Endothelial cell of umbilical vein (primary cell): ENCODE data around the gene ATP6V1B1. TPM values are rescaled to one million over a fixed set of nuclear protein-coding genes. Genes with fewer than 3 reads are reported as not detected.

ENCODE experiments used
- BruUV-seq: library from RNA; stranded (reverse); fragments of 400-500 nt; replicated peaks from 2 replicates; lab custom pipeline; 2021; lab: Mats Ljungman, UMichigan
- CTCF ChIA-PET: fragments of 300-600, 350-600 bp; sonication (Branson Sonifier 250); formaldehyde crosslinking; loops from one replicate; lab custom pipeline; 2021; ENCODE audit warnings: antibody characterized with exemption, inconsistent platforms; lab: Charles Lee
- POLR2A ChIA-PET: fragments of 300-600, 350-600 bp; sonication (Branson Sonifier 250); formaldehyde crosslinking; loops from one replicate; lab custom pipeline; 2021; ENCODE audit warnings: antibody characterized with exemption, inconsistent platforms; lab: Charles Lee
- DNase-seq: peaks from one replicate; pipeline ENCODE4 v3.0.0-alpha.2; 2011; ENCODE audit warnings: low read depth, low spot score
- FAIRE-seq: peaks from 2 replicates; lab custom pipeline; 2011; peaks lifted over from hg19 to GRCh38; lab: Jason Lieb, UNC
- H2AFZ ChIP-seq: 2 replicates; pipeline ENCODE4 v1.6.0; 2012; ENCODE audit warnings: low read depth, low read length, control low read depth, inconsistent platforms
- H3K27ac ChIP-seq: 2 replicates; pipeline ENCODE4 v1.5.1; 2011; ENCODE audit warnings: low read depth, mild to moderate bottlenecking, control low read depth, low read length, moderate library complexity; ENCODE audit not compliant: insufficient read depth
- H3K27me3 ChIP-seq, 2 experiments: 2 replicates each; pipeline versions ENCODE4 v1.6.0 to v1.6.1; 2011; ENCODE audit warnings: low read length in 2 of 2, mixed read lengths in 1 of 2; ENCODE audit not compliant: control insufficient read depth in 2 of 2, insufficient read depth in 2 of 2
- H3K36me3 ChIP-seq, 2 experiments: 2 replicates in 1 of 2; 3 replicates in 1 of 2; pipeline ENCODE4 v1.5.1; 2011; ENCODE audit warnings: low read length in 2 of 2, mild to moderate bottlenecking in 1 of 2, moderate library complexity in 1 of 2; ENCODE audit not compliant: control insufficient read depth in 2 of 2, insufficient read depth in 2 of 2; ENCODE audit errors: extremely low read depth in 1 of 2
- H3K4me1 ChIP-seq: 3 replicates; pipeline ENCODE4 v1.5.1; 2011; ENCODE audit warnings: mild to moderate bottlenecking, low read length; ENCODE audit not compliant: control insufficient read depth, insufficient read depth; ENCODE audit errors: extremely low read depth
- H3K4me2 ChIP-seq: 2 replicates; pipeline ENCODE4 v1.6.1; 2011; ENCODE audit warnings: low read length, control low read depth, mixed read lengths; ENCODE audit not compliant: insufficient read depth
- H3K4me3 ChIP-seq, 3 experiments: fragments of 200-600 bp in 1 of 3; sonication (generic), shearing (Covaris generic) in 1 of 3; replicated peaks in 1 of 3; 2 replicates each; pipeline ENCODE4 v1.5.1; 2011 to 2016; ENCODE audit warnings: control low read depth in 3 of 3, low read length in 3 of 3, mild to moderate bottlenecking in 2 of 3, inconsistent platforms in 1 of 3, low read depth in 1 of 3, moderate library complexity in 1 of 3; ENCODE audit not compliant: insufficient read depth in 1 of 3
- H3K79me2 ChIP-seq: 2 replicates; pipeline ENCODE4 v1.6.0; 2012; ENCODE audit warnings: low read length, inconsistent platforms; ENCODE audit not compliant: control insufficient read depth, insufficient read depth
- H3K9ac ChIP-seq: replicated peaks from 2 replicates; pipeline ENCODE3; 2011; ENCODE audit warnings: low read length, control low read depth; ENCODE audit not compliant: insufficient read depth; ENCODE audit errors: extremely low read depth
- H3K9me1 ChIP-seq: replicated peaks from 3 replicates; pipeline ENCODE4 v1.6.0; 2011; ENCODE audit warnings: mild to moderate bottlenecking, low read length; ENCODE audit not compliant: control insufficient read depth, insufficient read depth; ENCODE audit errors: extremely low read depth
- H3K9me3 ChIP-seq: replicated peaks from 2 replicates; pipeline ENCODE4 v1.5.1; 2012; ENCODE audit warnings: low read length, inconsistent platforms; ENCODE audit not compliant: control insufficient read depth, insufficient read depth
- H4K20me1 ChIP-seq: replicated peaks from 2 replicates; pipeline ENCODE3; 2011; ENCODE audit warnings: mild to moderate bottlenecking, low read length; ENCODE audit not compliant: control insufficient read depth, insufficient read depth; ENCODE audit errors: extremely low read depth
- CTCF ChIP-seq, 2 donors: IDR thresholded peaks; 1 replicate in 1 of 2; 2 replicates in 1 of 2; pipeline ENCODE4 v1.5.1; 2011; ENCODE audit warnings: low read length in 2 of 2, mild to moderate bottlenecking in 2 of 2, moderate library complexity in 2 of 2, control low read depth in 1 of 2, inconsistent platforms in 1 of 2, low read depth in 1 of 2; ENCODE audit not compliant: insufficient read depth in 1 of 2; ENCODE audit errors: extremely low read depth in 1 of 2
- EZH2 ChIP-seq: IDR thresholded peaks from 2 replicates; pipeline ENCODE4 v1.6.1; 2012; ENCODE audit warnings: borderline replicate concordance, low read depth, mild to moderate bottlenecking, moderate library complexity, low read length, inconsistent platforms; ENCODE audit not compliant: severe bottlenecking
- FOS ChIP-seq: IDR thresholded peaks from 2 replicates; pipeline ENCODE4 v1.6.1; 2011; ENCODE audit warnings: mild to moderate bottlenecking, low read length, moderate library complexity, borderline replicate concordance; ENCODE audit not compliant: insufficient read depth
- GATA2 ChIP-seq: IDR thresholded peaks from 2 replicates; pipeline ENCODE4 v1.7.0; 2011; ENCODE audit warnings: low read depth, mild to moderate bottlenecking, moderate library complexity, mixed read lengths, low read length; ENCODE audit not compliant: insufficient read length, insufficient read depth
- JUN ChIP-seq: IDR thresholded peaks from 2 replicates; pipeline ENCODE4 v1.6.1; 2011; ENCODE audit warnings: borderline replicate concordance, low read depth; ENCODE audit not compliant: insufficient read length, insufficient read depth
- MYC ChIP-seq: IDR thresholded peaks from one replicate; pipeline ENCODE4 v1.6.1; 2011; ENCODE audit warnings: mild to moderate bottlenecking, low read depth, low read length
- POLR2A ChIP-seq: IDR thresholded peaks from 2 replicates; pipeline ENCODE4 v1.6.1; 2012; ENCODE audit warnings: low read depth, mild to moderate bottlenecking, control low read depth, low read length
- POLR2AphosphoS5 ChIP-seq: IDR thresholded peaks from 2 replicates; pipeline ENCODE4 v1.6.1; 2012; ENCODE audit warnings: low read depth, mild to moderate bottlenecking, control low read depth, low read length, moderate library complexity; ENCODE audit not compliant: insufficient read depth
- dilution Hi-C: fragments of 300-500 bp; cut with MboI; formaldehyde crosslinking; loops from one replicate; pipeline ENCODE4 v1.15.0; 2019; ENCODE audit warnings: low sequenced_read_pairs; ENCODE audit not compliant: extremely low pct_ligation_motif_present
- intact Hi-C: fragments of 100-400 bp; cut with micrococcal nuclease; formaldehyde crosslinking; loops from one replicate; pipeline ENCODE4 v1.10.0; 2022
- polyA plus RNA-seq, 4 experiments: library from polyadenylated mRNA; depleted of rRNA in 3 of 4; stranded (reverse) in 3 of 4; unstranded in 1 of 4; fragments of >200 nt; gene quantifications; 2 replicates each; pipeline versions ENCODE4 v1.2.1 to v1.2.3, GENCODE V29; 2011 to 2012; ENCODE audit warnings: missing spikeins in 1 of 4
- total RNA-seq: library from RNA; stranded (reverse); gene quantifications from 2 replicates; pipeline ENCODE4 v1.2.3, GENCODE V29; 2021
- TF ChIP-seq, protein P1 (sequence below): IDR thresholded peaks from 2 replicates; pipeline ENCODE4 v1.6.1; 2011; ENCODE audit not compliant: insufficient read depth, insufficient read length

Gene ATP6V1B1
- total and polyA plus RNA-seq, 2 donors (not counting 3 experiments of a cell fraction or from before 2014, with no cell fraction given) = 0.77 TPM; not detected in 1

DNA sequence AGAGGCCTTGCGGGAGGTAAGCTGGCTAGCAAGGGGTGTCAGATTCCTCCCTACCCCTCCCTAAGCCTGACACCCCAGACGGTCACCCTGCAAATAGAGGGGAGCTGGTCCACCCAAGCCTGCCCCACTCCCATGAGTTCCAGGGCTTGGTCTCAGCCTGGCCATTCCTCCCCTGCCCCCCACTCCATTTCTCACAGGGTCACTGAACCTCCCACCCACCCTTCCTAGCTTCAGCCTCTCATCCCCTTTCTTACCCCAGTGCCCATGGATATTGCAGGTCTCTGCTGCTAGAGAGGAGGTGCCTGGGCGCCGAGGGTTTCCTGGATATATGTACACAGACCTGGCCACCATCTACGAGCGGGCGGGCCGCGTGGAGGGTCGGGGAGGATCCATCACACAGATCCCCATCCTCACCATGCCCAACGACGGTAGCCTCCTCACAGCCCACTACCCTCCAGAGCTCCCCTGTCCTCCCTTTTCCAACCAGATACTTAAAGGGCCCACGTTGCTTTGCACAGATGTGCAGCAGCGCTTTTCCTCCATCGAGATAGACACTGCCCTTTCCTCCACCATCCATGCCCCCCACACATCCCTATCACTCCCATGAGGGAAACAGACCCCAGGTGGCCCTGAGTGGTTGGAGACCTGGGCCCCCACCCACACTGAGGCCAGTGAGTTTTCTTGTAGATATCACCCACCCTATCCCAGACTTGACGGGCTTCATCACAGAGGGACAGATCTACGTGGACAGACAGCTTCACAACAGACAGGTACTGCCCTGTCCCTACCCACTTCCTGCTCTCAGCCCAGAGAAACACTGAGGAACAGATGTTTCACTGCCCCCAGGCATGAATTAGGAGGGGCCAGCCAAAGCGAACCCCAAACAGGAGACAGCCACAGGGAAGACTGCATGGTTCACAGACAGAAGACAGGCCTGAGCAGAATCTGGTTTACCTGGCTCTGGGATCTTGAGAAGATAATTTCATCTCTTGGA is 27.5 kb downstream of the ATP6V1B1 start:
- Histone ChIP-seq H3K9ac (no peak overlapping the region), H3K4me1 (peaks cover 2% of the 10 kb centered on the region), H2AFZ (no peak overlapping the region), H3K36me3 (no peaks in the 10 kb centered on the region), H3K4me3 (no peak overlapping the region), H3K9me3 (no peaks in the 10 kb centered on the region), H3K79me2 (no peaks in the 10 kb centered on the region), H3K4me2 (no peak overlapping the region), H3K27ac (no peak overlapping the region), H4K20me1 (no peaks in the 10 kb centered on the region), H3K9me1 (no peaks in the 10 kb centered on the region), H3K27me3 (peaks cover 20 to 25% of the 10 kb centered on the region in 2 experiments)
- POLR2A ChIA-PET = no interaction called here
- TF ChIP-seq, protein P1, sequence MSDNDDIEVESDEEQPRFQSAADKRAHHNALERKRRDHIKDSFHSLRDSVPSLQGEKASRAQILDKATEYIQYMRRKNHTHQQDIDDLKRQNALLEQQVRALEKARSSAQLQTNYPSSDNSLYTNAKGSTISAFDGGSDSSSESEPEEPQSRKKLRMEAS = no peak
- TF ChIP-seq CTCF (IDR thresholded peaks at IDR 0.05; ENCODE audit: extremely low read depth in 1 of 2, insufficient read depth in 1 of 2, low read depth in 1 of 2, low read length in 2 of 2) (no peak), POLR2A (no peak), FOS (no peak), JUN (no peak), POLR2AphosphoS5 (no peak), EZH2 (no peak), GATA2 (no peak), MYC (no peak)
- no TSS peak for BruUV-seq
- CTCF ChIA-PET = interaction anchor here (0.8 to 10.3 kb wide), 10 partner anchors 9 to 137 kb away, joined by 4 to 84 read pairs (median 22); partner anchors contain the start of gene ANKRD53
- intact Hi-C loops (no loop called here), dilution Hi-C loops (no loop called here)
- DNase-seq (no peak), FAIRE-seq (no peak)
